GM23338 (cell line): ENCODE results near the gene AMELX. TPM values are rescaled to one million over a fixed set of nuclear protein-coding genes. Genes with fewer than 3 reads are reported as not detected.

Experiments
- ATAC-seq: fragments of 200-7000 bp; cut with Tn5 transposase; 3 replicates; pipeline ENCODE4 v1.9.1; 2020
- DNase-seq: peaks from one replicate; pipeline ENCODE4 v3.0.0-alpha.2; 2015; ENCODE audit warnings: low spot score
- H2AFZ ChIP-seq: fragments of 200-600 bp; sonication (generic); 2 replicates; pipeline ENCODE4 v1.8.0; 2016; ENCODE audit warnings: antibody characterized with exemption, mild to moderate bottlenecking, moderate library complexity
- H3F3A ChIP-seq: fragments of 200-600 bp; sonication (generic); replicated peaks from 2 replicates; pipeline ENCODE4 v1.8.0; 2017; ENCODE audit warnings: antibody characterized with exemption, mixed run types, low read depth
- H3K27ac ChIP-seq: fragments of 200-600 bp; sonication (generic); 2 replicates; pipeline ENCODE4 v1.6.1; 2016; ENCODE audit warnings: low read depth
- H3K27me3 ChIP-seq: fragments of 200-600 bp; sonication (generic); 2 replicates; pipeline ENCODE4 v1.8.0; 2016; ENCODE audit warnings: mild to moderate bottlenecking, mixed run types, moderate library complexity; ENCODE audit not compliant: insufficient read depth
- H3K36me3 ChIP-seq: fragments of 200-600 bp; sonication (generic); 2 replicates; pipeline ENCODE4 v1.8.0; 2016; ENCODE audit warnings: mild to moderate bottlenecking; ENCODE audit not compliant: insufficient read depth
- H3K4me1 ChIP-seq: fragments of 200-600 bp; sonication (generic); 2 replicates; pipeline ENCODE4 v1.8.0; 2016; ENCODE audit warnings: mild to moderate bottlenecking, moderate library complexity; ENCODE audit not compliant: insufficient read depth
- H3K4me2 ChIP-seq: fragments of 200-600 bp; sonication (generic); 2 replicates; pipeline ENCODE4 v1.7.1; 2017; ENCODE audit warnings: mixed run types
- H3K4me3 ChIP-seq: fragments of 200-600 bp; sonication (generic); 2 replicates; pipeline ENCODE4 v1.6.1; 2016; ENCODE audit warnings: mixed run types
- H3K79me2 ChIP-seq: fragments of 200-600 bp; sonication (generic); replicated peaks from 2 replicates; pipeline ENCODE4 v1.8.0; 2017; ENCODE audit warnings: mild to moderate bottlenecking; ENCODE audit not compliant: insufficient read depth
- H3K9me2 ChIP-seq: fragments of 200-600 bp; sonication (generic); 2 replicates; pipeline ENCODE4 v1.8.0; 2017; ENCODE audit not compliant: insufficient read depth
- H4K20me1 ChIP-seq: fragments of 200-600 bp; sonication (generic); replicated peaks from 2 replicates; pipeline ENCODE4 v1.8.0; 2017; ENCODE audit warnings: mild to moderate bottlenecking; ENCODE audit not compliant: insufficient read depth
- H3K27ac Mint-ChIP-seq: 2 replicates; pipeline ENCODE4 v1.8.0; 2020; ENCODE audit warnings: inconsistent platforms, mild to moderate bottlenecking, moderate library complexity, mixed read lengths
- H3K27me3 Mint-ChIP-seq: 3 replicates; pipeline ENCODE4 v1.8.0; 2022; ENCODE audit warnings: low read depth, mild to moderate bottlenecking, moderate library complexity, mixed read lengths, inconsistent platforms; ENCODE audit not compliant: insufficient read depth, poor library complexity
- H3K36me3 Mint-ChIP-seq: 3 replicates; pipeline ENCODE4 v1.8.0; 2021; ENCODE audit warnings: low read depth, mild to moderate bottlenecking, inconsistent platforms, moderate library complexity, mixed read lengths
- H3K4me1 Mint-ChIP-seq: 3 replicates; pipeline ENCODE4 v1.8.0; 2020; ENCODE audit warnings: mild to moderate bottlenecking, inconsistent platforms, mixed read lengths
- H3K4me3 Mint-ChIP-seq: 3 replicates; pipeline ENCODE4 v1.8.0; 2021; ENCODE audit warnings: moderate library complexity, mild to moderate bottlenecking, inconsistent platforms, mixed read lengths
- H3K9me3 Mint-ChIP-seq: 3 replicates; pipeline ENCODE4 v1.8.0; 2020; ENCODE audit warnings: moderate library complexity, mild to moderate bottlenecking, inconsistent platforms, mixed read lengths
- CREB1 ChIP-seq: fragments of 250-450 bp; sonication (Bioruptor Pico); IDR thresholded peaks from 2 replicates; pipeline ENCODE4 v1.5.0; 2020; ENCODE audit warnings: low read depth, mild to moderate bottlenecking, moderate library complexity
- EZH2 ChIP-seq: fragments of 200-600 bp; sonication (generic); IDR thresholded peaks from one replicate; pipeline ENCODE4 v1.8.0; 2017; ENCODE audit warnings: antibody characterized with exemption, mild to moderate bottlenecking, low read depth; ENCODE audit not compliant: unreplicated experiment
- EZH2phosphoT487 ChIP-seq: fragments of 200-600 bp; sonication (generic); IDR thresholded peaks from one replicate; pipeline ENCODE4 v1.8.1; 2018; ENCODE audit warnings: antibody characterized with exemption; ENCODE audit not compliant: unreplicated experiment
- JUNB ChIP-seq: IDR thresholded peaks from one replicate; pipeline ENCODE4 v1.6.1; 2016; ENCODE audit warnings: antibody characterized with exemption; ENCODE audit not compliant: unreplicated experiment
- NANOG ChIP-seq: IDR thresholded peaks from 2 replicates; pipeline ENCODE4 v1.6.1; 2016; ENCODE audit warnings: antibody characterized with exemption, borderline replicate concordance
- POLR2AphosphoS5 ChIP-seq: IDR thresholded peaks from 2 replicates; pipeline ENCODE4 v1.6.1; 2016; ENCODE audit warnings: antibody characterized with exemption, low read depth
- REST ChIP-seq: IDR thresholded peaks from one replicate; pipeline ENCODE4 v1.6.1; 2018; ENCODE audit warnings: antibody characterized with exemption; ENCODE audit not compliant: unreplicated experiment
- STAT1 ChIP-seq: IDR thresholded peaks from one replicate; pipeline ENCODE4 v1.6.1; 2016; ENCODE audit warnings: antibody characterized with exemption; ENCODE audit not compliant: unreplicated experiment
- ZNF114 ChIP-seq: fragments of 250-450 bp; sonication (Bioruptor Pico); IDR thresholded peaks from 2 replicates; pipeline ENCODE4 v1.5.0; 2020; ENCODE audit warnings: mild to moderate bottlenecking, moderate library complexity
- ZNF331 ChIP-seq: fragments of 250-450 bp; sonication (Bioruptor Pico); IDR thresholded peaks from 2 replicates; pipeline ENCODE4 v1.5.0; 2020; ENCODE audit warnings: low read depth, mild to moderate bottlenecking, moderate library complexity
- ZNF462 ChIP-seq: fragments of 250-450 bp; sonication (Bioruptor Pico); IDR thresholded peaks from 2 replicates; pipeline ENCODE4 v1.5.0; 2020; ENCODE audit warnings: mild to moderate bottlenecking, moderate library complexity
- polyA plus RNA-seq: library from polyadenylated mRNA; unstranded; fragments of >200 nt; fragmentation: Nextera tagmentation; extraction: Ambion mirVana; gene quantifications from 2 replicates; pipeline ENCODE4 v1.2.1, GENCODE V29; 2016
- total RNA-seq: library from RNA; depleted of rRNA; stranded (reverse); fragments of >200 nt; shearing (Covaris generic); gene quantifications from 2 replicates; pipeline ENCODE4 v1.2.3, GENCODE V29; 2014
- TF ChIP-seq, protein P1 (sequence below), 2 experiments: fragments of 200-600 bp in 1 of 2; sonication (generic) in 1 of 2; conservative IDR thresholded peaks; 2 replicates each; pipeline versions ENCODE4 v1.5.1 to v1.6.1; 2016 to 2017; ENCODE audit warnings: antibody characterized with exemption in 2 of 2, low read depth in 2 of 2, mild to moderate bottlenecking in 2 of 2, moderate library complexity in 1 of 2

AMELX gene
- total and polyA plus RNA-seq, 2 experiments from 2014 or later: not detected

DNA sequence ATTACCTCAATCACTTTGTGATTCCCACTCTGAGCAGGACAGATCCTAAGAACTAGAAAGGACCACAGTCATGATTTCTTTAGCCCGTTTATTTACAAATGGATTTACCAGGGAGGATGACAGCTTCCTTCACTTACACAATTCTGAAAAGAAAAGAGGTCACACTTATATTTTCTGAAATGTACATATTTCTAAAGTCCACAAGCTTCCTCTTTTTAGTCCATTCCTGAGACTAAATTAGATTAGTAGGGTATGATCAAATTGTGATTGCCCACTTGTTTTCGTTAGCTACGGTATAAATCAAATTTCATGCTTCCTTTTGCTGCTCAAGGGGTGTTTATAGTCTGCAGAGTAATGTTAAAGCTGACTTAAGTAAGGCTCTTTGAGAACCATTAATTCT, 7.6 kb upstream of the AMELX start (continued):
- TF ChIP-seq, protein P1, sequence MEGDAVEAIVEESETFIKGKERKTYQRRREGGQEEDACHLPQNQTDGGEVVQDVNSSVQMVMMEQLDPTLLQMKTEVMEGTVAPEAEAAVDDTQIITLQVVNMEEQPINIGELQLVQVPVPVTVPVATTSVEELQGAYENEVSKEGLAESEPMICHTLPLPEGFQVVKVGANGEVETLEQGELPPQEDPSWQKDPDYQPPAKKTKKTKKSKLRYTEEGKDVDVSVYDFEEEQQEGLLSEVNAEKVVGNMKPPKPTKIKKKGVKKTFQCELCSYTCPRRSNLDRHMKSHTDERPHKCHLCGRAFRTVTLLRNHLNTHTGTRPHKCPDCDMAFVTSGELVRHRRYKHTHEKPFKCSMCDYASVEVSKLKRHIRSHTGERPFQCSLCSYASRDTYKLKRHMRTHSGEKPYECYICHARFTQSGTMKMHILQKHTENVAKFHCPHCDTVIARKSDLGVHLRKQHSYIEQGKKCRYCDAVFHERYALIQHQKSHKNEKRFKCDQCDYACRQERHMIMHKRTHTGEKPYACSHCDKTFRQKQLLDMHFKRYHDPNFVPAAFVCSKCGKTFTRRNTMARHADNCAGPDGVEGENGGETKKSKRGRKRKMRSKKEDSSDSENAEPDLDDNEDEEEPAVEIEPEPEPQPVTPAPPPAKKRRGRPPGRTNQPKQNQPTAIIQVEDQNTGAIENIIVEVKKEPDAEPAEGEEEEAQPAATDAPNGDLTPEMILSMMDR (conservative IDR thresholded peaks at IDR 0.05; ENCODE audit: low read depth in 2 of 2): no peak
- TF ChIP-seq POLR2AphosphoS5: no peak
- no peak for TF ChIP-seq ZNF114 (CRISPR knock-in tag)
- no peak for TF ChIP-seq CREB1 (CRISPR knock-in tag)
- no peak for TF ChIP-seq EZH2
- no peak for TF ChIP-seq NANOG
- TF ChIP-seq JUNB: no peak

DNA sequence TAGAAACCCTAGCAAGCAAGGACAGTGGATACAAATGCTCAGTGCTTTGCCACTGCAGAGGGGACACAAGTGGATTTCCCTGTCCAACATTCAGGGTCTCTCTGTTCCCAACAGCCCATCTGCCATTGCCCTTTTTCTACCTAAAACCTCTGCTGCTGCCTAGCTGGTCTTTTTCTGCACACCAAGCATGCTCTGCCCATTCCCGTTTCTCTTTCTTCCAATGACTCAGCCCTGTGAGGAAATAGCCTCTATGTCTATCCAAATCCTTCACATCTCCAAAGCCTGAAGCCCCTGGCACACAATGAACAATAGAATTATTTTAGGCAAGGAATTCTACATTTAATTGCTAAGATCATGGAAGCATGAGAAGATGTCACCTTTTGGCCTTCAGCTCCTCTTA, 5.7 kb upstream of the AMELX start:
- DNase-seq: no peak
- H3K4me1 ChIP-seq: no peaks in the 10 kb centered on the region
- no peaks in the 10 kb centered on the region for H3F3A ChIP-seq
- no peaks in the 10 kb centered on the region for H4K20me1 ChIP-seq
- Mint-ChIP-seq H3K4me3 (no peak overlapping the region), H3K36me3 (no peaks in the 10 kb centered on the region), H3K4me1 (no peaks in the 10 kb centered on the region), H3K27me3 (no peaks in the 10 kb centered on the region), H3K9me3 (no peaks in the 10 kb centered on the region), H3K27ac (no peak overlapping the region)
- H3K4me2 ChIP-seq: no peak overlapping the region
- no peak overlapping the region for H2AFZ ChIP-seq
- H3K4me3 ChIP-seq: no peak overlapping the region
- ATAC-seq: no peak
- no peaks in the 10 kb centered on the region for H3K79me2 ChIP-seq
- H3K36me3 ChIP-seq: no peaks in the 10 kb centered on the region
- H3K9me2 ChIP-seq: no peaks in the 10 kb centered on the region
- H3K27ac ChIP-seq: no peak overlapping the region
- no peaks in the 10 kb centered on the region for H3K27me3 ChIP-seq
- TF ChIP-seq REST (no peak), EZH2phosphoT487 (no peak), NANOG (no peak), JUNB (no peak), ZNF331 (CRISPR knock-in tag) (no peak), POLR2AphosphoS5 (no peak), EZH2 (no peak), STAT1 (no peak), ZNF462 (CRISPR knock-in tag) (no peak)
- TF ChIP-seq, protein P1 (conservative IDR thresholded peaks at IDR 0.05; ENCODE audit: low read depth in 2 of 2): no peak
